Upper lobe of right lung (tissue), 1 donor: ENCODE results near the gene TGM5. TPM values are rescaled to one million over a fixed set of nuclear protein-coding genes. Genes with fewer than 3 reads are reported as not detected.

Experiments used
- ATAC-seq: fragments of 200-7000 bp; cut with Tn5 transposase; one replicate; pipeline ENCODE4 v1.9.1; 2020; ENCODE audit warnings: mild to moderate bottlenecking, moderate library complexity
- DNase-seq: peaks from one replicate; pipeline ENCODE4 v3.0.0-alpha.2; 2020
- H3K27ac ChIP-seq: fragments of 200-600 bp; one replicate; pipeline ENCODE4 v1.8.0; 2022
- H3K27me3 ChIP-seq: fragments of 200-600 bp; one replicate; pipeline ENCODE4 v1.8.0; 2022; ENCODE audit warnings: mild to moderate bottlenecking
- H3K36me3 ChIP-seq: fragments of 200-600 bp; one replicate; pipeline ENCODE4 v1.8.0; 2022
- H3K4me1 ChIP-seq: fragments of 200-600 bp; one replicate; pipeline ENCODE4 v1.8.0; 2022
- H3K4me3 ChIP-seq: fragments of 200-600 bp; one replicate; pipeline ENCODE4 v1.8.0; 2022; ENCODE audit warnings: mild to moderate bottlenecking
- H3K9me3 ChIP-seq: fragments of 200-600 bp; one replicate; pipeline ENCODE4 v1.8.0; 2022
- CTCF ChIP-seq: fragments of 200-600 bp; IDR thresholded peaks from one replicate; pipeline ENCODE4 v1.8.0; 2022; ENCODE audit warnings: antibody characterized with exemption
- intact Hi-C: fragments of 100-400 bp; cut with DNase I; formaldehyde crosslinking; loops from one replicate; pipeline ENCODE4 v1.11.0; 2022
- total RNA-seq: library from RNA; stranded (reverse); fragmentation: NEBNext Ultra II Directional; extraction: Animal tissue kit (Norgen Biotek cat#: 25700); gene quantifications from one replicate; pipeline ENCODE4 v1.2.1, GENCODE V29; 2021
- donor health status: DM: no; HTN: yes; CAD: no; lungs with severe emphysema.

Gene TGM5
- total RNA-seq, 1 donor from 2014 or later, result not detected

- no peak for TF ChIP-seq CTCF
- ATAC-seq, result no peak
These were observed 17.5 kb downstream of the TGM5 start for GRCh38 chr15:43249236-43249635.

DNA sequence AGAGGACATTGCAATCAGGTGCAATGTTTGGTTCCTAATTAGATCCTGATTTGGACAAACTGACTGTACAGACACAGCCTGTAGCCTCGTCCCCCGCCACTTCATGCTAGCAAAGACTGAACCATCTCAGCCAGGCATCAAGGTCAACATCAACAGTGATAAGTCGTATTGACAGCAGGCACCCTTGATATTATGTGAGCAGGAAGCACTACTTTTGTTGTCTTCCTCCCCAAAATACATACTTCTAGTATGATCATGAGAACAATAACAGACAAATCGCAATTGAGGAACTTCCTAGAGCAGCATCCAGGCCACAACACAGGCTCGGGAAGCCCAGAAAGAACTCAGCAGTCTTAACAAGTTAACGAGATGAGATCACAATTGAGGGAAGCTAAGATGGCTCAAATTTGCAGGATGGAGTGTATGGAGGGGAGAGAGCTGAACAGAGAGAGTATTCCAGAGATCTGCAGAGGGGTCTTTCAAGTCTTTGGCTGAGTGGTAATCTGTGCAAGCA lies 20.4 kb downstream of the TGM5 start:
- H3K27ac ChIP-seq, result no peak overlapping the region
- H3K4me1 ChIP-seq, result no peaks in the 10 kb centered on the region
- no peaks in the 10 kb centered on the region for H3K27me3 ChIP-seq
- TF ChIP-seq CTCF, result no peak
- DNase-seq (no peak), ATAC-seq (no peak)
- H3K9me3 ChIP-seq, result no peaks in the 10 kb centered on the region
- intact Hi-C loops, result no loop called here
- no peaks in the 10 kb centered on the region for H3K36me3 ChIP-seq
- no peak overlapping the region for H3K4me3 ChIP-seq

More at GRCh38 chr15:43249236-43249635, 17.5 kb downstream of the TGM5 start:
- no peaks in the 10 kb centered on the region for H3K36me3 ChIP-seq
- H3K9me3 ChIP-seq, result no peaks in the 10 kb centered on the region
- H3K4me3 ChIP-seq, result no peak overlapping the region
- no peak overlapping the region for H3K27ac ChIP-seq
- H3K4me1 ChIP-seq, result no peaks in the 10 kb centered on the region
- no peaks in the 10 kb centered on the region for H3K27me3 ChIP-seq
- DNase-seq, result no peak
- intact Hi-C loops, result no loop called here

GRCh38 chr15:43244092-43244491 lies 22.6 kb downstream of the TGM5 start:
- H3K27ac ChIP-seq, result no peak overlapping the region
- no peak for ATAC-seq
- H3K9me3 ChIP-seq, result no peaks in the 10 kb centered on the region
- DNase-seq, result no peak
- H3K4me3 ChIP-seq, result no peak overlapping the region
- no peaks in the 10 kb centered on the region for H3K36me3 ChIP-seq
- H3K4me1 ChIP-seq, result no peaks in the 10 kb centered on the region
- intact Hi-C loops, result no loop called here
- no peaks in the 10 kb centered on the region for H3K27me3 ChIP-seq
- no peak for TF ChIP-seq CTCF

- ATAC-seq, result no peak
- no peak overlapping the region for H3K27ac ChIP-seq
- no peak overlapping the region for H3K4me3 ChIP-seq
- no peak for TF ChIP-seq CTCF
- no peaks in the 10 kb centered on the region for H3K4me1 ChIP-seq
- no peak for DNase-seq
- no peaks in the 10 kb centered on the region for H3K9me3 ChIP-seq
- intact Hi-C loops, result no loop called here
- H3K36me3 ChIP-seq, result no peaks in the 10 kb centered on the region
- H3K27me3 ChIP-seq, result no peaks in the 10 kb centered on the region
These were observed 23.6 kb downstream of the TGM5 start for GRCh38 chr15:43243020-43243645.

DNA sequence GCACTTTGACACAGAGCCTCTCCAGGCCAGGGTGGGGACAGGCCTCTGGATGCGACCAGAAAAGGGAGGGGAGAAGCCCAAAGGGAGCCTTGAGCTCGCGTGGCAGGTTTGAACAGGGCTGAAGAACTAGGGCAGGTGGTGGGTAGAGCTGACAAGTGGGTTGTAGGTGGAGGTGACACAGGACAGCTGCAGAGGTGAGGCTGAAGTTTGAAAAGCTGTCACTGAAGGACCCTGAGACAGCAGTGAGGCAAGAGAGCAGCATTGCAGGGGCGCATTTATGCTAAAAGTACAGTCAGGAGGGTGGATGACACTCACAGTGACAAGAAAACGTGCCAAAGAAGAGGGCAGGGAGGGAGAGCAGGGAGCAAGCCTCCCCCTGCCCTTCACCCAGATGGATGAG lies 24.1 kb downstream of the TGM5 start:
- ATAC-seq (no peak), DNase-seq (no peak)
- no peaks in the 10 kb centered on the region for H3K27me3 ChIP-seq
- no peaks in the 10 kb centered on the region for H3K36me3 ChIP-seq
- no peaks in the 10 kb centered on the region for H3K4me1 ChIP-seq
- H3K9me3 ChIP-seq, result no peaks in the 10 kb centered on the region
- H3K4me3 ChIP-seq, result no peak overlapping the region
- TF ChIP-seq CTCF, result no peak
- no peak overlapping the region for H3K27ac ChIP-seq
- intact Hi-C loops, result no loop called here

DNA sequence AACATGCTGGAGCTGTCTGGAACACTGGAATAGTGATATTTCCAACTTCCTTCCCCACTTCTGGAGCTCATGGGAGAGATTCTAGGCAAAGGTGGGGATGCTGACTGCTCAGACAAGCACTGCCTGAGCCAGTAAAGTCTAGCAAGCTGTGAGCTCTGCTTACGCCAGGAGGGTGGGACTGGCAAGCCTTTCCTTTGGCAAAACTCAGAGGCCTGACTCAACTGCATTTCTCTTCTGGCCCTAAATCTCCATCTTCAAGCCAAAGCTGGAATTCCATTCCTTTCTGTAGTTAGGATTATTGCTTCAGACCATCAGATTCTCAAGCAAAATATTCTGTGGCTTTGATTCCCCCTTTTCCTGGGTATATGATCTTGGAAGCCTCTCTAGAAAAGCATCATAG lies 25.6 kb downstream of the TGM5 start:
- H3K4me3 ChIP-seq, result no peak overlapping the region
- H3K4me1 ChIP-seq, result no peaks in the 10 kb centered on the region
- no peak for TF ChIP-seq CTCF
- no peaks in the 10 kb centered on the region for H3K9me3 ChIP-seq
- H3K27me3 ChIP-seq, result no peaks in the 10 kb centered on the region
- intact Hi-C loops, result no loop called here
- H3K27ac ChIP-seq, result no peak overlapping the region
- no peak for DNase-seq
- ATAC-seq, result peak; percentile 48
- no peaks in the 10 kb centered on the region for H3K36me3 ChIP-seq
